ENCODE data around the gene RBMX.

The RBMX gene

DNA sequence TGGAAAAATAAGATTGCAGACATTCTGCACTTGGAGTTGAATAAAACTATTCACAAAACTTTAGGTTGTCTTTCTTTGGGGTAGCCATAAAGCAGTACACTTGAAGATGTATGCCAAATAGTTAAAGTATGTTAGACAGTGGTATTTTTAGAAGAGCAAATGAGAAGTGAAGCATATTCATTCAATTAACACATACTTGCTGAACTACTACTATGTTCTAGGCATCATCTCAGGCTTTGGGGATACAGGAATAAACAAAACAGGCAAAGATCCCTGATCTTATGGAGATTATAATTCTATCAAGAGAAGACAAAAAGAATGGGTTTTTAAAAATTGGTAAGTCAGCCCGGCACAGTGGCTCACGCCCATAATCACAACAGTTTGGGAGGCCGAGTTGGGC, 29.0 kb downstream of the RBMX start:
- no peak for DNase-seq
- in situ Hi-C loops (cut with MboI; ENCODE audit: low pct_unique_long_range_greater_than_20kb, low sequenced_read_pairs) = no loop called here

DNA sequence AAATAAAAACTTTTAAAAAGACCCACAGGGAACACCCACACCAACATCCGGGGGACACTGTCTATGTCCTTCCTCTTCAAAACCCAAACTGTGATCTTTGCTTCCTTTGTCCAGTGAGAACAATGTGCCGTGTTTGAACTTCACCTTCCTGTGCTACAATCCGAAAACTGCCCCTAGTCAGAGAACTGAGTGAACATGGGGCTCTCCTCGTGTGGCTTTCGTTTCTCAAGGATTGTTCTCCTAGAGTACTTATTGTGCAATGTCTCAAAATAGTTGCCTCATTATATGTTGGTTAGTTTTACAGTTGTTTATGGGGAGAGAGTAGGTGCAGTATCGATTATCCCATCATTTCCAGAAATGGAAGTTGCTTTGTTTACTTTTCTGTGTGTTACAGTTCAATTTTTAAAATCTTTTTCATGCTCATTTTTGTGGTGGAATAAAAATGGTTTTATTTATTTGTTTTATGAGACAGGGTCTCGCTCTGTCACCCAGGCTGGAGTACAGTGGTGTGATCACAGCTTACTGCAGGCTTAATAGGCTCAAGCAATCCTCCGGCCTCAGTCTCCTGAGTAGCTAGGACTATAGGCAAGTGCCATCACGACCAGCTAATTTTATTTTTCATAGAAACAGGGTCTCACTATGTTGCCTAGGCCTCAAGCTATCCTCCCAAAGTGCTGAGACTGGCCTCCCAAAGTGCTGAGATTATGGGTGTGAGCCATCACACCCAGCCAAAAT, 29.9 kb downstream of the RBMX start:
- in situ Hi-C loops (cut with MboI; ENCODE audit: low pct_unique_long_range_greater_than_20kb, low sequenced_read_pairs) = no loop called here
- DNase-seq = no peak

DNA sequence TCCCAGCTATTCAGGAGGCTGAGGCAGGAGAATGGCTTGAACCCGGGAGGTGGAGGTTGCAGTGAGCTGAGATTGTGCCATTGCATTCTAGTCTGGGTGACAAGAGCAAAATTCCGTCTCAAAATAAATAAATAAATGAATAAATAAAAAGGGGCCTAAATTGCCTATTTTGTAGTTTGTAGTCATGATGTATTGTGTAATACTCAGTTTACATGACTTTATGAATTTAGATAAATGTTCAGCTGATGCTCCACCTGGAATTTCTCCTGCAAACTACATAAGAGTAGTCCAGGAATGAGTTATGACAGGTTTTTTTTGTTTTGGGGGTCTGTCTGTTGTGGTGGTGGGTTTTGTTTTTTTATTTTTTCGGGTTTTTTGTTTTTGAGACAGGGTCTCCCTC, 31.1 kb downstream of the RBMX start:
- no peak for DNase-seq
- in situ Hi-C loops (cut with MboI; ENCODE audit: low pct_unique_long_range_greater_than_20kb, low sequenced_read_pairs) = no loop called here

DNA sequence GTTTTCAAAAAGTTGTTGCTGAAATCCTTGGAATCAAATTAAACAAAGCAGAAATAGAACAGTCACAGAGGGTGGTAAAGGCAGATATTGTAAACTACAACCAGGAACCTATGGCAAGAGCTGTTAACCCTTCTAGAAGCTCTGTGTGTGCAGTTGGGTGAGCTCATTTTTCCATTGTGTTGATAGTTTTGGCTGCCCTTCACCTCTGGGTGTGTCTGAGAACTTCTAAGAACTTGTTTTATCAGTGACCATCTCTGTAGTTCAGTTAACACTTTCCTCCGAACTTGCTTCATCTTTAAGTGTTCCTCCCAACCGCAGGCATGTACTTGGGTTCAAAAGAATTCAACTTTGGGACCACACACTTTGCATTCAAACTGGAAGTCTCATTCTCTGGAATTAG, 32.7 kb downstream of the RBMX start:
- DNase-seq = no peak
- in situ Hi-C loops (cut with MboI; ENCODE audit: low pct_unique_long_range_greater_than_20kb, low sequenced_read_pairs) = no loop called here

DNA sequence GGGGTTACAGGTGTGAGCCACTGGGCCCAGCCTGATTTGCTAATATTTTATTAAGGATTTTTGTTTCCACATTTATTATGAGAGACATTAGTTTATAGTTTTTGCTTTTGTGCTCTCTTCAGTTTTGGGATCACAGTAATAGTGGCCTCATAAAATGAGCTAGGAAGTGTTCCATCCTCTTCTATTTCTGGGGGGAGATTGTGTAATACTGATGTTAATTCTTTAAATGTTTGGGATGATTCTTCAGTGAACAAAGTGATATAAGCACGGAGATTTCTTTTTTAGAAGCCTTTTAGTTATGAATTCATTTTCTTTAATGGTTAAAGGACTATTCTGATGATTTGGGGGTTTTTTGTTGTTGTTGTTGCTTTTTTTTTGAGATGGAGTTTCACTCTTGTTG, 41.3 kb downstream of the RBMX start:
- DNase-seq = no peak
- in situ Hi-C loops (cut with MboI; ENCODE audit: low pct_unique_long_range_greater_than_20kb, low sequenced_read_pairs) = no loop called here

DNA sequence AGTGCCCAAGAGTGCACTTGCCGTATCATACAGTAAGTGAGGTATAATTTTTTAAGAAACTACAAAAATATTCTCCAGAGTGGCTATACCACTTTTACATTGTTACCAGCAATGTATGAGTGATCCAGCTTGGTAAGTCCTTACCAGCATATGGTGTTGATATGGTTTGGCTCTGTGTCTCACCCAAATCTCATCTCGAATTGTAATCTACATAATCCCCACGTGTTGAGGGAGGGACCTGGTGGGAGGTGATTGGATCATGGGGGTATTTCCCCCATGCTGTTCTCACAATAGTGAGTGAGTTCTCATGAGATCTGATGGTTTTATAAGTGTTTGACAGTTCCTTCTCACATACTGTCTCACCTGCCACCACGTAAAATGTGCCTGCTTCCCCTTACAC, 44.8 kb downstream of the RBMX start:
- in situ Hi-C loops (cut with MboI; ENCODE audit: low pct_unique_long_range_greater_than_20kb, low sequenced_read_pairs) = no loop called here
- no peak for DNase-seq

DNA sequence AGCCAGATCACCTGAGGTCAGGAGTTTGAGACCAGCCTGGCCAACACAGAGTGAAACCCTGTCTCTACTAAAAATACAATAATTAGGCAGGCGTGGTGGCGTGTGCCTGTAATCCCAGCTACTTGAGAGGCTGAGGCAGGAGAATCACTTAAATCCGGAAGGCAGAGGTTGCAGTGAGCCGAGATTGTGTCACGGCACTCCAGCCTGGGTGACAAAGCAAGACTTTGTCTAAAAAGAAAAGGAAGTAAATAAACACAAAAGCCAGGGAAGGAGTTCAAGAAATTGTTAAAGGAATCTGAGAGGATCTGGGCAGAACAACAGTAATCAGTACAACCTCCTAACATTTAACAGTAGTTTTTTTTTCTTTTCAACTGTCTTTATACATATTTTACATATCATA, 51.1 kb downstream of the RBMX start:
- in situ Hi-C loops (cut with MboI; ENCODE audit: low pct_unique_long_range_greater_than_20kb, low sequenced_read_pairs) = no loop called here
- no peak for DNase-seq

DNA sequence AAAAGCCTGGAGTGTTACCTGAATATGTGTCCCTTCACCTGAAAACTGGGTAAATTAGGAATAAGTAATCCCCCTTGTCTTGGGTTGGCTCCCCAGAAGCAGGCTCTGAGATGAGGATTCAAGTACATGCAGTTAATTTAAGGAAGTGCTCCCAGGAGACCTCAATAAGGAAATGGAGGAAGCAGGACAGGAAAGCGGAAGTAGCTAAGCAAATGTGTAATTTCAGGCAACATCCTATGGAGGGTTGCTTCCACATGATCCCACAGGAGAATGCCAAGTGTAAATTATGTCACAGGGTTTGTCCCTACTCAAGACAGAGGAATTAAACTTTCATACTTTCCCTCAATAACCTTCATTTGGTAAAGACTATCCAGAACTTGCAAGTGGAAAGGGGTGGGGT, 51.7 kb downstream of the RBMX start:
- in situ Hi-C loops (cut with MboI; ENCODE audit: low pct_unique_long_range_greater_than_20kb, low sequenced_read_pairs) = no loop called here
- peak; percentile 69 for DNase-seq

DNA sequence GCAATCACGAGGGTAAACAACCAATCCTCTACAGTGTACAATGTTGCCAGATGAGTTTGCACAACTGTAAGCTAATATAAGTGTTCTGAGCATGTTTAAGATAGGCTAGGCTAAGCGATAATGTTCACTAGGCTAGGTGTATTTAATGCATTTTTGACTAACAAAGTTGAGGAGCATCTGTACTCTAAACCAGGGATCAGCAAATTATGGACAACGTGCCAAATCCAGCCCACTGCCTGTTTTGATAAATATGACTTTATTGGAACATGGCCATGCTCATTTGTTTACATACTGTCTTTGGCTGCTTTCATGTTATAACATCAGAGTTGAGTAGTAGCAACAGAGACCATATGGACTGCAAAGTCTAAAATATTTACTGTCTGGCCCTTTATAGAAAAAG, 53.5 kb downstream of the RBMX start:
- in situ Hi-C loops (cut with MboI; ENCODE audit: low pct_unique_long_range_greater_than_20kb, low sequenced_read_pairs) = no loop called here
- DNase-seq = no peak

DNA sequence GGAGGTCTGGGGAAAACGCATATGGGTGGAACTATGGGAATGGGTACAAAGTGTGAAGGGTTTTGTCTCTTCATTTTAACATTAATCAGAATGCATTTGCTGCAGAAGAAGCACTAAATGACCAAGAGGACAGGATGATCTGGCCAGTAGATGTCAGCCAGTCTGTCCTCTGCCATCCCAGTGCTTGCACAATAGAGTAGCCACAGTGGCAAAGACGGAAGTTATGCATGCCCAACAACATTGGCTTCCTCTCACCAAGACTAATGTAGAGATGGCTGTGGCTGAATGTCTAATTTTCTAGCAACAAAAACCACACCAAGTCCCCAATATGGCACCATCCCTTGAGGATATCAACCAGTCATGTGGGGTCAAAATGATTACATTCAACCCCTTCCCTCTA, 54.8 kb downstream of the RBMX start:
- no peak for DNase-seq
- in situ Hi-C loops (cut with MboI; ENCODE audit: low pct_unique_long_range_greater_than_20kb, low sequenced_read_pairs) = no loop called here

Measured in KBM-7 (cell line).